GM06990 (cell line): ENCODE data around the gene BRD8.

ENCODE experiments used
- DNase-seq: peaks from one replicate; pipeline ENCODE4 v3.0.0-alpha.2; 2011; ENCODE audit not compliant: insufficient read length; ENCODE audit errors: extremely low read depth
- H3K27me3 ChIP-seq: replicated peaks from 2 replicates; pipeline ENCODE4 v1.6.0; 2011; ENCODE audit warnings: low read length; ENCODE audit not compliant: control insufficient read depth, insufficient read depth
- H3K36me3 ChIP-seq: 2 replicates; pipeline ENCODE4 v1.5.1; 2011; ENCODE audit warnings: low read length; ENCODE audit not compliant: control insufficient read depth, insufficient read depth
- H3K4me3 ChIP-seq: replicated peaks from 2 replicates; pipeline ENCODE4 v1.5.1; 2011; ENCODE audit warnings: low read depth, mild to moderate bottlenecking, control low read depth, low read length
- CTCF ChIP-seq: IDR thresholded peaks from 2 replicates; pipeline ENCODE4 v1.5.1; 2011; ENCODE audit warnings: low read length, control low read depth, mild to moderate bottlenecking, inconsistent platforms; ENCODE audit not compliant: insufficient read depth, poor library complexity, severe bottlenecking

BRD8 gene

DNA sequence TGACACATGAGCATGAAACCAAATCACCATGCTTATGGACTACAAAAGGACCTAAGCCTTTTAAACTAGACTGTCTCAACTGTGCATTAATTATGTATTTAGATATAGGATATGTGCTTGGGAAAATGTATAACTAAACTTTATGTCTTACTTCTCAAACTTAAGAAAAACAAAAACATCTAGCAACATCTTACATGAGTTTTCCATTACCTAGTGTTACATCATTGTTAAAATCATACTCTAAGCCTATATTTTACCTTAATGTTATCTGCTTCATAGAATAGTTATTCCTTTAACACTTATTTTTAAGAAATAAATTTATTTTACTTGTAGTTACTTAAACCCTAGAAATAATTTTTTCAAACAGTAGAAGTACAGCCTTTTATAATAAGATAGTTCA, 63.2 kb downstream of the BRD8 start:
- no peaks in the 10 kb centered on the region; the same call in 1 of the 2 replicates for H3K27me3 ChIP-seq
- H3K4me3 ChIP-seq: no peak overlapping the region
- no peak for DNase-seq
- TF ChIP-seq CTCF: no peak
- H3K36me3 ChIP-seq: no peaks in the 10 kb centered on the region

GRCh38 chr5:138111937-138112336, 66.5 kb downstream of the BRD8 start:
- H3K36me3 ChIP-seq: no peaks in the 10 kb centered on the region
- no peak overlapping the region for H3K4me3 ChIP-seq
- H3K27me3 ChIP-seq: no peaks in the 10 kb centered on the region; the same call in 1 of the 2 replicates
- TF ChIP-seq CTCF: no peak
- DNase-seq: no peak

GRCh38 chr5:138111181-138111580, 67.2 kb downstream of the BRD8 start:
- no peaks in the 10 kb centered on the region; the same call in 1 of the 2 replicates for H3K27me3 ChIP-seq
- TF ChIP-seq CTCF: no peak
- no peak overlapping the region for H3K4me3 ChIP-seq
- no peaks in the 10 kb centered on the region for H3K36me3 ChIP-seq
- DNase-seq: no peak

- H3K27me3 ChIP-seq: no peaks in the 10 kb centered on the region; the same call in 1 of the 2 replicates
- TF ChIP-seq CTCF: no peak
- DNase-seq: no peak
- H3K36me3 ChIP-seq: no peaks in the 10 kb centered on the region
- H3K4me3 ChIP-seq: no peak overlapping the region
These were observed 68.0 kb downstream of the BRD8 start for GRCh38 chr5:138110266-138110963.

GRCh38 chr5:138109463-138110265, 68.8 kb downstream of the BRD8 start:
- DNase-seq: no peak
- H3K27me3 ChIP-seq: no peaks in the 10 kb centered on the region; the same call in 1 of the 2 replicates
- no peaks in the 10 kb centered on the region for H3K36me3 ChIP-seq
- H3K4me3 ChIP-seq: no peak overlapping the region
- TF ChIP-seq CTCF: no peak
